ENCODE data around the gene SLC10A3. TPM values are rescaled to one million over a fixed set of nuclear protein-coding genes. Genes with fewer than 3 reads are reported as not detected.

SLC10A3 gene
- total RNA-seq, 4 donors from 2014 or later = 11.6 to 19.8 (median 16.5) TPM

DNA sequence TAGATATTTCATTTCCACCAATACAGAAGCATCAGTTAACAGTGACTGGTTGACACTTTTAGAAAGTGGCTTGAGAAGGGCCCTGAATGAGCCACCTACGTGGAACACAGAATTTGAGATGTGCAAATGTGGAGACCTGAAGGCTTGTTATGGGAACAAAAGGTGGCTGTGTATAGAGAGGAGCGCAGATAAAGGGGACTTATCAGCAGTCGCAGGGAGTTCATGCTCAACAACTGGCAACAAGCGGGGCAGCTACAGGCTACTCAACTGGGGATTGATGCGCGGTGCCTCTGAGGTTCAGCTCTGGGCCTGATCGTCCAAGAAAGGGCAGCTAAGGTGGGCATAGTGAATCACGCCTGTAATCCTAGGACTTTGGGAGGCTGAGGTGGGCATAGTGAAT, 29.0 kb upstream of the SLC10A3 start:
- no peaks in the 10 kb centered on the region for H3K36me3 ChIP-seq
- no peaks in the 10 kb centered on the region for H3K27me3 ChIP-seq
- H3K27ac ChIP-seq = no peak overlapping the region
- no peak for DNase-seq
- TF ChIP-seq, protein P1, sequence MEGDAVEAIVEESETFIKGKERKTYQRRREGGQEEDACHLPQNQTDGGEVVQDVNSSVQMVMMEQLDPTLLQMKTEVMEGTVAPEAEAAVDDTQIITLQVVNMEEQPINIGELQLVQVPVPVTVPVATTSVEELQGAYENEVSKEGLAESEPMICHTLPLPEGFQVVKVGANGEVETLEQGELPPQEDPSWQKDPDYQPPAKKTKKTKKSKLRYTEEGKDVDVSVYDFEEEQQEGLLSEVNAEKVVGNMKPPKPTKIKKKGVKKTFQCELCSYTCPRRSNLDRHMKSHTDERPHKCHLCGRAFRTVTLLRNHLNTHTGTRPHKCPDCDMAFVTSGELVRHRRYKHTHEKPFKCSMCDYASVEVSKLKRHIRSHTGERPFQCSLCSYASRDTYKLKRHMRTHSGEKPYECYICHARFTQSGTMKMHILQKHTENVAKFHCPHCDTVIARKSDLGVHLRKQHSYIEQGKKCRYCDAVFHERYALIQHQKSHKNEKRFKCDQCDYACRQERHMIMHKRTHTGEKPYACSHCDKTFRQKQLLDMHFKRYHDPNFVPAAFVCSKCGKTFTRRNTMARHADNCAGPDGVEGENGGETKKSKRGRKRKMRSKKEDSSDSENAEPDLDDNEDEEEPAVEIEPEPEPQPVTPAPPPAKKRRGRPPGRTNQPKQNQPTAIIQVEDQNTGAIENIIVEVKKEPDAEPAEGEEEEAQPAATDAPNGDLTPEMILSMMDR (IDR thresholded peaks at IDR 0.05) = no peak
- no peak for TF ChIP-seq POLR2A (IDR thresholded peaks at IDR 0.05)
- peaks cover 0 to 11% (median 0%) of the 10 kb centered on the region in 4 donors for H3K4me1 ChIP-seq
- H3K4me3 ChIP-seq = no peak overlapping the region
- no peaks in the 10 kb centered on the region for H3K9me3 ChIP-seq

GRCh38 chrX:154517101-154517781, 26.8 kb upstream of the SLC10A3 start:
- Histone ChIP-seq H3K4me1 (peaks cover 0 to 11% (median 0%) of the 10 kb centered on the region in 4 donors), H3K4me3 (peak overlapping the region; percentile 60 to 85 (median 78)), H3K27ac (peak overlapping the region; percentile 84 to 98 (median 91)), H3K9me3 (no peaks in the 10 kb centered on the region), H3K27me3 (no peaks in the 10 kb centered on the region), H3K36me3 (no peaks in the 10 kb centered on the region)
- no peak for DNase-seq
- no peak for TF ChIP-seq POLR2A (IDR thresholded peaks at IDR 0.05)
- TF ChIP-seq, protein P1 (IDR thresholded peaks at IDR 0.05) = no peak

- Histone ChIP-seq H3K27me3 (no peaks in the 10 kb centered on the region), H3K27ac (peak overlapping the region; percentile 84 to 98 (median 91)), H3K9me3 (no peaks in the 10 kb centered on the region), H3K36me3 (no peaks in the 10 kb centered on the region), H3K4me3 (peak overlapping the region; percentile 60 to 85 (median 78)), H3K4me1 (peaks cover 0 to 11% (median 0%) of the 10 kb centered on the region in 4 donors)
- no peak for DNase-seq
- TF ChIP-seq, protein P1 (IDR thresholded peaks at IDR 0.05) = no peak
- no peak for TF ChIP-seq POLR2A (IDR thresholded peaks at IDR 0.05)
These were observed 26.2 kb upstream of the SLC10A3 start for GRCh38 chrX:154516656-154517100.

DNA sequence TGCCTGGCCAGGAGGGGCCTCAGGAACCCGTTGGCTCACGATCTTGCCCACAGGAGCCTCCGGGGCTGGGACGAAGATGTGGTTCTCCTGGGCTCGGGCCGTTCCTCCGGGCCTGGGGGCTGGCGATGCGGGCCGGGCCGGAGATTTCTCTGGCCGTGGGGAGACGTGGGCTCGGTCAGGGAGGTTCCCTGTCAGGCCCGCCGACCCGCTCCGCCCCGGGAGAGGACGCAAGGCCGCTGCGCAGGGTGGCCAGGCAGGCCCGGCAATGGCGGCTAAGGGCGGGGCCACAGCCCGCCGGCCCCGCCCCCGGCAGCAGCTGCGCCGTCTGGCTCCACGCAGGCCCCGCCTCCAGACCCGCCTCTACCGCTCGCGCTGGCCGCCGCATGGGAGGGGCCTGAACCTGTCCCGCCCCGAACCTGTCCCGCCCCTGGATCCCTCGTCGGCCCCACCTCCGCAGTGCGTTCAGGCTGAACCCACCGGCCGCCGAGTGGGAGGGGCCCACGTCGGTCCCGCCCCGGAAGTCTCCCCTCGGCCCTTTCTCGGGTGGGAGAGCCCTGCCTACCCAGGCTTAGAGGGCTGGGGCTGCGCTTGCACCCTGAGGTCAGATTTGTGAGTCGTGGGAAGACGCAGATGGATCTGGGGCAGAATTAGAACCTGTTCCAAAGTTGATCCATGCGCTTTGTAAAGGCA, 25.7 kb upstream of the SLC10A3 start, which contains the start of gene FAM3A:
Gene FAM3A, minus strand, starts transcription at position 267 of the 690 bp plus-strand sequence. CDS start 460 bp downstream, outside the sequence.
- TF ChIP-seq, protein P1 (IDR thresholded peaks at IDR 0.05) = no peak
- peak; percentile 57 to 58 for TF ChIP-seq POLR2A (IDR thresholded peaks at IDR 0.05)
- H3K4me3 ChIP-seq = peak within 1 kb of the TSS; percentile 60 to 85 (median 78)

DNA sequence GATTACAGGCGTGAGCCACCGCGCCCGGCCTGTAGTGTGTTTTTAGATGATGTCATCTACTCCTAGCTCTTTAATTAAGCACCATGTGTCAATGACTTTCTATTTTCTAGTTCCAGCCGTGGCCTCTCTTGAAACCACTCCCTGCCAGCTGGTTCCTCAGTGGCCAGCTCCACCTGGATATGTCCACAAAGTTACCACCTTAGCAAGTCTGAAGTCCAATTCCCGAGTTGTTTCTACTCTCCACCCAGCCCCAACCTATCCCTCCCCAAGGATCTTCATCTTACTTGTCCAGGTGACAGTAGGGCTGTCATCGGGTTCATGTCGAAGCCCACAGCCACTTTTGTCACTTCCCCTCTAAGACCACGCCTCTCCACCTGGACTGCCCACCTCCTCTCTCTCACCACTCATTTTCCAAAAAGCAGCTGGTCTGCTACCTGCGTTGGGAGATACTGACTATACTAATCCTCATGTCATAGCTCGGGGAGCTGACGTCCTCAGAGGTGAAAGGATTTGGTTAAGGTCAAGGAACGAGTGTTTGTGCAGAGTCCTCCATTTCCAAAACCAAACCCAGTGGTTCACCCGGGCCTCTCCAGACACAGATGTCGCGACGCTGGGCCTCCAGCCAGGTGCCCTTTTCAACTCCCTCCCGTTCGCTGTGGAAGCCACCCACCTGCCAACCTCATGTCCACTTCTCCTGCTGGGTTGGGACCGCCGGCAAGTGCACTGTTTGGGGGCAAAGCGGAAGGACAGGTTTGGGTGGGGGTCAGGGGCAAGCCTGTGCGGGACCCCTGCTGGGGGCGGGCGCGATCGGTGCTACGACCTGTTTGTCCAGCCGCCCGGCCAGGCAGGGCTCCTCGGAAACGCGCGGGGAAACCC, 24.9 kb upstream of the SLC10A3 start:
- H3K4me1 ChIP-seq = peaks cover 0 to 11% (median 0%) of the 10 kb centered on the region in 4 donors
- DNase-seq = peak; percentile 46 to 75 (median 63)
- TF ChIP-seq, protein P1 (IDR thresholded peaks at IDR 0.05) = no peak
- TF ChIP-seq POLR2A (IDR thresholded peaks at IDR 0.05) = peak; percentile 62 to 64
- H3K9me3 ChIP-seq = no peaks in the 10 kb centered on the region
- H3K27me3 ChIP-seq = no peaks in the 10 kb centered on the region
- H3K4me3 ChIP-seq = peak overlapping the region; percentile 60 to 85 (median 78)
- H3K27ac ChIP-seq = peak overlapping the region; percentile 85 to 98 (median 94)
- no peaks in the 10 kb centered on the region for H3K36me3 ChIP-seq

More for the DNA sequence above, 25.7 kb upstream of the SLC10A3 start, which contains the start of gene FAM3A:
- peak; percentile 91 to 97 (median 95) for DNase-seq
- Histone ChIP-seq H3K9me3 (no peaks in the 10 kb centered on the region), H3K27ac (peak within 1 kb of the TSS; percentile 85 to 98 (median 94)), H3K36me3 (no peaks in the 10 kb centered on the region), H3K27me3 (no peaks in the 10 kb centered on the region), H3K4me1 (peaks cover 0 to 11% (median 0%) of the 10 kb centered on the region in 4 donors)
